CD4-positive, alpha-beta T cell (primary cell): ENCODE results near the gene FAHD2B. TPM values are rescaled to one million over a fixed set of nuclear protein-coding genes. Genes with fewer than 3 reads are reported as not detected.
"Not testable (repeated sequence)": the region's sequence is repeated elsewhere in the genome, so short reads cannot be mapped to it uniquely, and the experiment has no call there.

Experiments used
- ATAC-seq: fragments of 200-7000 bp; cut with Tn5 transposase; one replicate; pipeline ENCODE4 v1.10.0; 2022; ENCODE audit warnings: mild to moderate bottlenecking; ENCODE audit not compliant: poor library complexity
- CTCF ChIA-PET: fragments of 350-600 bp; sonication (Branson Sonifier 250); formaldehyde crosslinking; loops from one replicate; lab custom pipeline; 2021; ENCODE audit warnings: antibody characterized with exemption, inconsistent platforms; lab: Charles Lee
- POLR2A ChIA-PET: fragments of 350-600 bp; sonication (Branson Sonifier 250); formaldehyde crosslinking; loops from one replicate; lab custom pipeline; 2021; ENCODE audit warnings: antibody characterized with exemption, inconsistent platforms; lab: Charles Lee
- DNase-seq, 14 experiments: peaks; one replicate each; pipeline ENCODE4 v3.0.0-alpha.2; 2013 to 2020; ENCODE audit warnings: mixed read lengths in 2 of 14
- H3K27ac ChIP-seq, 2 donors: one replicate each; pipeline versions ENCODE4 v1.5.1 to v1.7.0; 2013; ENCODE audit warnings: low read length in 2 of 2, low read depth in 1 of 2, mild to moderate bottlenecking in 1 of 2
- H3K27me3 ChIP-seq, 2 experiments: 1 replicate in 1 of 2; 2 replicates in 1 of 2; pipeline versions ENCODE4 v1.6.1 to v1.7.0; 2013; ENCODE audit warnings: low read length in 2 of 2, control low read depth in 1 of 2, mild to moderate bottlenecking in 1 of 2, moderate library complexity in 1 of 2; ENCODE audit not compliant: insufficient read depth in 2 of 2, control insufficient read depth in 1 of 2
- H3K36me3 ChIP-seq: one replicate; pipeline ENCODE4 v1.6.1; 2013; ENCODE audit warnings: low read length, control low read depth; ENCODE audit not compliant: insufficient read depth
- H3K4me1 ChIP-seq: one replicate; pipeline ENCODE4 v1.6.1; 2013; ENCODE audit warnings: low read length, control low read depth; ENCODE audit not compliant: insufficient read depth
- H3K4me3 ChIP-seq: one replicate; pipeline ENCODE4 v1.5.1; 2013; ENCODE audit warnings: mild to moderate bottlenecking, low read length, moderate library complexity
- H3K9me3 ChIP-seq, 2 experiments: 1 replicate in 1 of 2; 2 replicates in 1 of 2; pipeline versions ENCODE4 v1.6.1 to v1.7.0; 2013; ENCODE audit warnings: low read length in 2 of 2, mild to moderate bottlenecking in 2 of 2, control low read depth in 1 of 2, moderate library complexity in 1 of 2; ENCODE audit not compliant: control insufficient read depth in 1 of 2, insufficient read depth in 1 of 2
- H3K27ac Mint-ChIP-seq: one replicate; pipeline ENCODE4 v1.8.0; 2020; ENCODE audit warnings: mixed read lengths
- H3K27me3 Mint-ChIP-seq: one replicate; pipeline ENCODE4 v1.8.0; 2021; ENCODE audit warnings: mixed read lengths
- H3K36me3 Mint-ChIP-seq: one replicate; pipeline ENCODE4 v1.8.0; 2021; ENCODE audit warnings: low read depth, mixed read lengths
- H3K4me1 Mint-ChIP-seq: one replicate; pipeline ENCODE4 v1.8.0; 2021; ENCODE audit warnings: low read depth, mixed read lengths
- H3K4me3 Mint-ChIP-seq: one replicate; pipeline ENCODE4 v1.8.0; 2020; ENCODE audit warnings: mild to moderate bottlenecking, mixed read lengths
- H3K9me3 Mint-ChIP-seq: one replicate; pipeline ENCODE4 v1.8.0; 2020; ENCODE audit warnings: mixed read lengths
- CTCF ChIP-seq: fragments of 200-600 bp; IDR thresholded peaks from one replicate; pipeline ENCODE4 v1.8.0; 2022; ENCODE audit warnings: antibody characterized with exemption, mild to moderate bottlenecking
- intact Hi-C, 2 experiments: fragments of 100-400 bp; cut with DNase I in 1 of 2; cut with micrococcal nuclease in 1 of 2; formaldehyde crosslinking; loops; one replicate each; pipeline versions ENCODE4 v1.15.1 to v1.9.0; 2023 to 2025; cut with DNase I, micrococcal nuclease
- total RNA-seq, 174 experiments: library from RNA in 2 of 174; stranded (reverse) in 2 of 174; gene quantifications; one replicate each; pipeline ENCODE4 v1.2.3 and lab custom pipeline; 2021 to 2026

FAHD2B gene
- total RNA-seq, 2 experiments from 2014 or later, result 31.0 to 39.3 TPM

GRCh38 chr2:97112320-97113049 is 17.8 kb upstream of the FAHD2B start:
- H3K36me3 ChIP-seq, H3K9me3 ChIP-seq, H3K9me3 Mint-ChIP-seq, H3K4me1 Mint-ChIP-seq, H3K4me1 ChIP-seq, H3K36me3 Mint-ChIP-seq, H3K27me3 ChIP-seq: not testable (repeated sequence)
- Mint-ChIP-seq H3K27ac (peak overlapping the region; percentile 99), H3K27me3 (peaks cover 11% of the 10 kb centered on the region), H3K4me3 (peak overlapping the region; percentile 90)
- ATAC-seq, result peak; percentile 54
- POLR2A ChIA-PET, result interaction anchor here (0.6 to 2.4 kb wide), 12 partner anchors 104 to 1120 kb away, joined by 3 to 44 read pairs (median 3); partner anchors contain the start of genes ANKRD39 and KANSL3
- TF ChIP-seq CTCF, result peak; percentile 97
- H3K4me3 ChIP-seq, result peak overlapping the region; percentile 62
- intact Hi-C loops, result loop anchor here (1.0 to 5.0 kb wide), 4 partner anchors 100 to 255 kb away; partner anchors contain the start of gene ANKRD39 (in 2 of the 2)
- CTCF ChIA-PET, result interaction anchor here (0.9 to 2.9 kb wide), 8 partner anchors 17 to 296 kb away, joined by 3 to 28 read pairs (median 6); partner anchors contain the start of genes ANKRD39, CNNM3 and SEMA4C
- peak overlapping the region; percentile 29 to 69 for H3K27ac ChIP-seq
- DNase-seq, result peak; percentile 30 to 78 (median 42)

DNA sequence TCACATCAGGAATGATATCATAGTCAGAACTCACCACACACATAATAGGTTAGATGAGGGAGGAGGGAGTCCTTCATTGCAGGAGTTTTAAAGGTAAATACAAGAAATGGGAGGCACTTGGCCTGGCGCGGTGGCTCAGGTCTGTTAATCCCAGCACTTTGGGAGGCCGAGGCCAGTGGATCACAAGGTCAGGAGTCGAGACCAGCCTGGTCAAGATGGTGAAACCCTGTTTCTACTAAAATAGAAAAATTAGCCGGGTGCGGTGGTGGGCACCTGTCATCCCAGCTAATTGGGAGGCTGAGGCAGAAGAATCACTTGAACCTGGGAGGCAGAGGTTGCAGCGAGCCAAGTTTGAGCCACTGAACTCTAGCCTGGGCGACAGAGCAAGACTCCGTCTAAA is 16.6 kb upstream of the FAHD2B start:
- POLR2A ChIA-PET, ATAC-seq, H3K4me1 Mint-ChIP-seq, H3K4me1 ChIP-seq, H3K27me3 ChIP-seq, H3K9me3 Mint-ChIP-seq, H3K36me3 ChIP-seq, H3K27ac ChIP-seq, H3K27ac Mint-ChIP-seq, H3K4me3 Mint-ChIP-seq, H3K9me3 ChIP-seq, H3K36me3 Mint-ChIP-seq, H3K4me3 ChIP-seq, DNase-seq: not testable (repeated sequence)
- intact Hi-C loops, result loop anchor here in 1 of 2 experiments (5.0 kb wide), 1 partner anchor 254 kb away; the partner anchor contains the start of gene ANKRD39
- H3K27me3 Mint-ChIP-seq, result peaks cover 15% of the 10 kb centered on the region
- CTCF ChIA-PET, result interaction anchor here (2.1 to 2.9 kb wide), 3 partner anchors 15 to 254 kb away, joined by 7 to 28 read pairs (median 12); partner anchors contain the start of gene ANKRD39

GRCh38 chr2:97106878-97107277 is 12.2 kb upstream of the FAHD2B start:
- peaks cover 35% of the 10 kb centered on the region for H3K27me3 Mint-ChIP-seq
- H3K4me3 ChIP-seq, H3K27ac ChIP-seq, POLR2A ChIA-PET, H3K36me3 ChIP-seq, H3K4me1 Mint-ChIP-seq, H3K4me1 ChIP-seq, DNase-seq, H3K4me3 Mint-ChIP-seq, H3K9me3 ChIP-seq, H3K27me3 ChIP-seq, H3K9me3 Mint-ChIP-seq, H3K36me3 Mint-ChIP-seq, ATAC-seq, H3K27ac Mint-ChIP-seq: not testable (repeated sequence)
- CTCF ChIA-PET, result interaction anchor here (0.6 kb wide), 1 partner anchor 148 kb away, joined by 3 read pairs; no protein-coding TSS in a partner anchor
- intact Hi-C loops, result loop anchor here in 1 of 2 experiments (5.0 kb wide), 1 partner anchor 145 kb away; no protein-coding TSS in a partner anchor

DNA sequence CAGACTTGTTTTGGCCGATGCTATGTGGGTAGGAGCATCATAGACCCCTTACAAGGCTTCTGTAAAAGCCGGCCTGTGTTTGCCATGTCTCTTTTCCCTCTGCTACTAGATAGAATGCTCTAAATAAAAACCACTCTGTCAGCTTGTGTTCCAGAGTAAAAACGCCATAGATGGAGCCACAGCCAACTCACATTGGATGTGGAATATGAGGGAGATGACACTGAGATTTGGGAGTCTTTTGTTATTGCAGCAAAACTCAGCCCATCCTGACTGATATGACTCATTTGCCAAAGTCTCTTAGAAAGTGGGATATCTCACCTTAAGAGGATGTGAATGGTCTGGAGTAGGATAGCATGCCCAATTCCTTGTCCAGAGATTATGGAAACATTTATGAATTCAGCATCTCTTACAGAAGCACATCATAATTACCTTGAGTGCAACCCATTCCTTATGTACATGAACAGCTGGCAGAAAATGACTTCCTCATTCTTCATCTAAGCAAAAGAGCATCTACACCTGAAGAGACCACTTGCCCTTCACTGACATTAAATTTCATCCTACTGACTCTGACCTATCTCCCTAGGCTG is 4.2 kb upstream of the FAHD2B start:
- H3K4me1 Mint-ChIP-seq, H3K9me3 ChIP-seq, ATAC-seq, H3K4me3 ChIP-seq, DNase-seq, H3K4me3 Mint-ChIP-seq, H3K27me3 ChIP-seq, H3K27ac ChIP-seq, H3K36me3 Mint-ChIP-seq, CTCF ChIA-PET, H3K9me3 Mint-ChIP-seq, H3K27ac Mint-ChIP-seq, H3K36me3 ChIP-seq, POLR2A ChIA-PET: not testable (repeated sequence)
- H3K4me1 ChIP-seq, result peaks cover 13% of the 10 kb centered on the region
- peaks cover 24% of the 10 kb centered on the region for H3K27me3 Mint-ChIP-seq
- intact Hi-C loops, result loop anchor here in 1 of 2 experiments (5.0 kb wide), 1 partner anchor 132 kb away; no protein-coding TSS in a partner anchor
